Measurements from ENCODE around the gene TLK1. TPM values are rescaled to one million over a fixed set of nuclear protein-coding genes. Genes with fewer than 3 reads are reported as not detected.

The TLK1 gene
- total RNA-seq, 1 donor from 2014 or later = 11.8 TPM

GRCh38 chr2:171159372-171160118, 1.1 kb downstream of the TLK1 start:
- peak; percentile 38 for TF ChIP-seq CTCF (IDR thresholded peaks at IDR 0.05; ENCODE audit: insufficient read depth, low read length, severe bottlenecking)
- H3K4me3 ChIP-seq (ENCODE audit: low read depth, low read length) = peak overlapping the region; percentile 90
- no peaks in the 10 kb centered on the region for H3K36me3 ChIP-seq (ENCODE audit: control insufficient read depth, insufficient read depth, low read length)
- DNase-seq (ENCODE audit: low read depth) (peak; percentile 47), FAIRE-seq (no peak)
- H3K27me3 ChIP-seq (ENCODE audit: control insufficient read depth, insufficient read depth, low read length) = no peaks in the 10 kb centered on the region

GRCh38 chr2:171158790-171159371, 1.8 kb downstream of the TLK1 start:
- no peaks in the 10 kb centered on the region for H3K27me3 ChIP-seq (ENCODE audit: control insufficient read depth, insufficient read depth, low read length)
- DNase-seq (ENCODE audit: low read depth) = no peak
- FAIRE-seq = no peak
- H3K4me3 ChIP-seq (ENCODE audit: low read depth, low read length) = peak overlapping the region; percentile 90
- no peak for TF ChIP-seq CTCF (IDR thresholded peaks at IDR 0.05; ENCODE audit: insufficient read depth, low read length, severe bottlenecking)
- H3K36me3 ChIP-seq (ENCODE audit: control insufficient read depth, insufficient read depth, low read length) = no peaks in the 10 kb centered on the region

- no peak for FAIRE-seq
- H3K4me3 ChIP-seq (ENCODE audit: low read depth, low read length) = no peak overlapping the region
These were observed 2.5 kb downstream of the TLK1 start for GRCh38 chr2:171158036-171158789.

GRCh38 chr2:171157109-171157500, 3.6 kb downstream of the TLK1 start:
- H3K27me3 ChIP-seq (ENCODE audit: control insufficient read depth, insufficient read depth, low read length) = no peaks in the 10 kb centered on the region
- no peak for DNase-seq (ENCODE audit: low read depth)
- H3K36me3 ChIP-seq (ENCODE audit: control insufficient read depth, insufficient read depth, low read length) = no peaks in the 10 kb centered on the region
- H3K4me3 ChIP-seq (ENCODE audit: low read depth, low read length) = no peak overlapping the region
- no peak for FAIRE-seq
- no peak for TF ChIP-seq CTCF (IDR thresholded peaks at IDR 0.05; ENCODE audit: insufficient read depth, low read length, severe bottlenecking)

More at GRCh38 chr2:171158036-171158789, 2.5 kb downstream of the TLK1 start:
- no peaks in the 10 kb centered on the region for H3K36me3 ChIP-seq (ENCODE audit: control insufficient read depth, insufficient read depth, low read length)
- no peaks in the 10 kb centered on the region for H3K27me3 ChIP-seq (ENCODE audit: control insufficient read depth, insufficient read depth, low read length)
- TF ChIP-seq CTCF (IDR thresholded peaks at IDR 0.05; ENCODE audit: insufficient read depth, low read length, severe bottlenecking) = no peak
- no peak for DNase-seq (ENCODE audit: low read depth)

- Histone ChIP-seq H3K27me3 (ENCODE audit: control insufficient read depth, insufficient read depth, low read length) (no peaks in the 10 kb centered on the region), H3K4me3 (ENCODE audit: low read depth, low read length) (no peak overlapping the region), H3K36me3 (ENCODE audit: control insufficient read depth, insufficient read depth, low read length) (no peaks in the 10 kb centered on the region)
- no peak for FAIRE-seq
- DNase-seq (ENCODE audit: low read depth) = no peak
- TF ChIP-seq CTCF (IDR thresholded peaks at IDR 0.05; ENCODE audit: insufficient read depth, low read length, severe bottlenecking) = no peak
These were observed 6.3 kb downstream of the TLK1 start for GRCh38 chr2:171154348-171154747.
